Measurements from ENCODE around the gene ACVR1. TPM values are rescaled to one million over a fixed set of nuclear protein-coding genes. Genes with fewer than 3 reads are reported as not detected.

ACVR1 gene
- total and polyA plus RNA-seq, 2 of the 13 experiments (the other 11 are each of a cell fraction or from before 2014, with no cell fraction given) = 2.3 to 5.4 TPM

- Histone ChIP-seq H2AFZ (ENCODE audit: low read length) (no peak overlapping the region), H3K4me1 (ENCODE audit: insufficient read depth, low read length) (no peaks in the 10 kb centered on the region), H3K9ac (ENCODE audit: insufficient read depth, low read depth, low read length) (no peak overlapping the region), H3K9me3 (ENCODE audit: low read length) (no peaks in the 10 kb centered on the region), H4K20me1 (ENCODE audit: insufficient read depth, low read length) (no peaks in the 10 kb centered on the region), H3K27me3 (ENCODE audit: control insufficient read depth in 1 of 2, insufficient read depth in 2 of 2, low read length in 2 of 2) (no peaks in the 10 kb centered on the region), H3K4me3 (replicated peaks in 1 of 3; ENCODE audit: insufficient read depth in 1 of 3, low read depth in 2 of 3, low read length in 3 of 3) (no peak overlapping the region), H3K36me3 (replicated peaks in 1 of 2; ENCODE audit: control insufficient read depth in 1 of 2, insufficient read depth in 2 of 2, low read length in 2 of 2) (no peaks in the 10 kb centered on the region), H3K79me2 (ENCODE audit: insufficient read depth, low read length) (no peaks in the 10 kb centered on the region), H3K27ac (ENCODE audit: extremely low read length, insufficient read depth, low read length) (no peak overlapping the region), H3K4me2 (ENCODE audit: low read depth, low read length) (no peak overlapping the region)
- FAIRE-seq (no peak), DNase-seq (ENCODE audit: low spot score) (no peak), ATAC-seq (no peak)
- no TSS peak for BruUV-seq (replicated peaks)
- intact Hi-C loops (cut with micrococcal nuclease; ENCODE audit: unreplicated experiment) (no loop called here), in situ Hi-C loops (cut with HindIII; ENCODE audit: extremely low pct_ligation_motif_present, low pct_unique_long_range_greater_than_20kb) (no loop called here)
- 43% methylated on average over 12 of the region's 12 CpGs for WGBS (ENCODE audit: low lambda C conversion rate)
- ChIA-PET POLR2A (no interaction called here), CTCF (ENCODE audit: low intra/inter-chr PET ratio, low total read pairs) (no interaction called here)
- TF ChIP-seq HMG20B (CRISPR knock-in tag; conservative IDR thresholded peaks at IDR 0.05) (no peak), SCMH1 (CRISPR knock-in tag; IDR thresholded peaks at IDR 0.05; ENCODE audit: borderline replicate concordance) (no peak), HDAC2 (CRISPR knock-in tag; IDR thresholded peaks at IDR 0.05) (no peak), E2F1 (CRISPR knock-in tag; IDR thresholded peaks at IDR 0.05) (no peak), CEBPB (IDR thresholded peaks at IDR 0.05; ENCODE audit: borderline replicate concordance, low read depth, low read length) (peak; percentile 33; the same call in 1 of the 2 replicates), ZNF274 (CRISPR knock-in tag; IDR thresholded peaks at IDR 0.05) (no peak), NCOA1 (CRISPR knock-in tag; IDR thresholded peaks at IDR 0.05) (no peak), ZNF557 (CRISPR knock-in tag; IDR thresholded peaks at IDR 0.05) (no peak)
These were observed 18.7 kb upstream of the ACVR1 start for GRCh38 chr2:157894694-157895435.

GRCh38 chr2:157893611-157894010, 17.5 kb upstream of the ACVR1 start:
- Histone ChIP-seq H3K4me2 (ENCODE audit: low read depth, low read length) (no peak overlapping the region), H3K4me1 (ENCODE audit: insufficient read depth, low read length) (no peaks in the 10 kb centered on the region), H3K27ac (ENCODE audit: extremely low read length, insufficient read depth, low read length) (no peak overlapping the region), H3K4me3 (replicated peaks in 1 of 3; ENCODE audit: insufficient read depth in 1 of 3, low read depth in 2 of 3, low read length in 3 of 3) (no peak overlapping the region), H3K9me3 (ENCODE audit: low read length) (no peaks in the 10 kb centered on the region), H4K20me1 (ENCODE audit: insufficient read depth, low read length) (no peaks in the 10 kb centered on the region), H3K9ac (ENCODE audit: insufficient read depth, low read depth, low read length) (no peak overlapping the region), H2AFZ (ENCODE audit: low read length) (no peak overlapping the region), H3K79me2 (ENCODE audit: insufficient read depth, low read length) (no peaks in the 10 kb centered on the region), H3K36me3 (replicated peaks in 1 of 2; ENCODE audit: control insufficient read depth in 1 of 2, insufficient read depth in 2 of 2, low read length in 2 of 2) (no peaks in the 10 kb centered on the region), H3K27me3 (ENCODE audit: control insufficient read depth in 1 of 2, insufficient read depth in 2 of 2, low read length in 2 of 2) (no peaks in the 10 kb centered on the region)
- no TSS peak for BruUV-seq (replicated peaks)
- intact Hi-C loops (cut with micrococcal nuclease; ENCODE audit: unreplicated experiment) (no loop called here), in situ Hi-C loops (cut with HindIII; ENCODE audit: extremely low pct_ligation_motif_present, low pct_unique_long_range_greater_than_20kb) (no loop called here)
- ChIA-PET POLR2A (no interaction called here), CTCF (ENCODE audit: low intra/inter-chr PET ratio, low total read pairs) (no interaction called here)
- FAIRE-seq (no peak), ATAC-seq (no peak), DNase-seq (ENCODE audit: low spot score) (no peak)
- WGBS (ENCODE audit: low lambda C conversion rate) = 3% methylated on average over 4 of the region's 4 CpGs
- no peak for TF ChIP-seq PREB (CRISPR knock-in tag; IDR thresholded peaks at IDR 0.05)
- no peak for TF ChIP-seq ZNF773 (CRISPR knock-in tag; IDR thresholded peaks at IDR 0.05; ENCODE audit: borderline replicate concordance)
- TF ChIP-seq ZNF30 (CRISPR knock-in tag; IDR thresholded peaks at IDR 0.05) = no peak
- TF ChIP-seq YEATS2 (CRISPR knock-in tag; IDR thresholded peaks at IDR 0.05; ENCODE audit: borderline replicate concordance) = no peak
- TF ChIP-seq POGZ (CRISPR knock-in tag; IDR thresholded peaks at IDR 0.05) = no peak
- no peak for TF ChIP-seq KDM5A (IDR thresholded peaks at IDR 0.05; ENCODE audit: borderline replicate concordance, low read length)
- no peak for TF ChIP-seq ZNF747 (CRISPR knock-in tag; IDR thresholded peaks at IDR 0.05; ENCODE audit: borderline replicate concordance)
- no peak for TF ChIP-seq ATAD3A (CRISPR knock-in tag; IDR thresholded peaks at IDR 0.05)
- no peak for TF ChIP-seq ZNF782 (CRISPR knock-in tag; IDR thresholded peaks at IDR 0.05; ENCODE audit: borderline replicate concordance)
